Dermis blood vessel endothelial cell (primary cell): ENCODE measurements around the gene GHRHR. TPM values are rescaled to one million over a fixed set of nuclear protein-coding genes. Genes with fewer than 3 reads are reported as not detected.

Experiments
- DNase-seq: peaks from one replicate; pipeline ENCODE4 v3.0.0; 2010
- total RNA-seq: library from RNA; depleted of rRNA; stranded (reverse); fragments of >200 nt; gene quantifications from 2 replicates; pipeline ENCODE4 v1.2.3, GENCODE V29; 2014

Gene GHRHR
- total RNA-seq, 1 donor from 2014 or later: not detected

DNA sequence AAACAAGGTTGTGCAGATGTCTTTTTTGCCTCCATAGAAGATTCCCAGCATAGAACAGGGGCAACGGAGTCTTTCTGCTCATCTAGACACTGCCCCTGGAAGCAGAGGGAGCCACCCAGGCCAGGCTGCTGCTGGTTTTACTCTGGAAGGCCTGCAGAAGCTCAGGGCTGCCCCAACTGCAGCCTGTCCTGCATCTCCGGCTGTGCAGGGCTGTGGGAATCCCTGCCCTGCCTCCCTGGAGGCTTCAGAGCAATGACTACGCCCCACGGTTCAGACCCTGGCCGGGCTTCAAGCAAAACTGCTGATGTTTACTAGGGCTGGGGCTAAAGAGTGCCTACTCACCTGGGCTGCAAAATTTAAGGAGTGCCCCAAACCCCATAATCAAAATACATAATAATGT, 43.9 kb downstream of the GHRHR start:
- DNase-seq: no peak

GRCh38 chr7:31014826-31015225, 51.1 kb downstream of the GHRHR start:
- no peak for DNase-seq

GRCh38 chr7:31017032-31017675, 53.4 kb downstream of the GHRHR start:
- DNase-seq: no peak

DNA sequence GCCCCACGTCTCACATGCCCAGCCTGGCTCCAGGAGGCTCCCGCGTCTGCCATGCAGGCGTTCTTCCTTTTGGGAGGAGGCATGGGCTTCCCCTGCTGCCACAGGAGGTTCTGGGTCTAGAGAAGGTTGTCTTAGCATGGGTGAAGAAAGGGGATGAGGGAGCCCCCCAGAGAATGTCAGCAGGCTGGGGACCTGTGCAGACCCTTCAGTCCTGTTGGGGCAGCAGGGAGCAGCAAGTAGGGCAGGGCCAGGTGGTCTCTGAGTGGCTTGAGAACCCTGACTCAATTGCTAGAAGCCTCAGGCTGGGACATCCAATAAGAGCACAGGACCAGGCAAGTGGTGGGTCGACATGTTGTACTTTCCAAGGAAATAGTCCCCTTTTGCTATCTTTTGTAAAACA, 54.0 kb downstream of the GHRHR start:
- DNase-seq: no peak

GRCh38 chr7:31019509-31019908, 55.8 kb downstream of the GHRHR start:
- no peak for DNase-seq

GRCh38 chr7:31020161-31020560, 56.4 kb downstream of the GHRHR start:
- no peak for DNase-seq

- DNase-seq: no peak
Observed at GRCh38 chr7:31020652-31021051, 56.9 kb downstream of the GHRHR start.

DNA sequence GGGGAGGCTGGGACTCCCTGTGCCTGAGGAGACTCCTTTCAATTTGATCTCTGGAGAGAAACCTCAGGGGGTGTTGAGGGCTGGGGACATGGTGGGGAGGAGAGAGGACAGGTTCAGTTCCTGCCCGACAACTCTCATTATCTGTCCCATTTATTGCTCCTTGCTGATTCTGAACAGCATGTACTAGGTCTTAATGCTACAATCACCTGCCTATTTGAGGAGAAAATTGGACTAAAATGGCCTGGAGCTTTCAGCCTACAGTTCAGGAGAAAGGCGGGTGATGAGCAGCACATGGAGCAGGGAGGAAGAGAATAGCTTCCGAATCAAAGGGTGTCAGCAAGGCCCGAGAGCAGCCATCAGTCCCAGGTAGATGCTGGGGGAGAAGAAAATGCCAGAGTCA, 58.4 kb downstream of the GHRHR start:
- no peak for DNase-seq

GRCh38 chr7:31022726-31023125, 59.0 kb downstream of the GHRHR start:
- DNase-seq: no peak

- no peak for DNase-seq
Observed at GRCh38 chr7:31023877-31024276, 60.1 kb downstream of the GHRHR start.

GRCh38 chr7:31027161-31027965, 63.6 kb downstream of the GHRHR start:
- peak; percentile 5 for DNase-seq

GRCh38 chr7:31028006-31028405, 64.3 kb downstream of the GHRHR start:
- no peak for DNase-seq

DNA sequence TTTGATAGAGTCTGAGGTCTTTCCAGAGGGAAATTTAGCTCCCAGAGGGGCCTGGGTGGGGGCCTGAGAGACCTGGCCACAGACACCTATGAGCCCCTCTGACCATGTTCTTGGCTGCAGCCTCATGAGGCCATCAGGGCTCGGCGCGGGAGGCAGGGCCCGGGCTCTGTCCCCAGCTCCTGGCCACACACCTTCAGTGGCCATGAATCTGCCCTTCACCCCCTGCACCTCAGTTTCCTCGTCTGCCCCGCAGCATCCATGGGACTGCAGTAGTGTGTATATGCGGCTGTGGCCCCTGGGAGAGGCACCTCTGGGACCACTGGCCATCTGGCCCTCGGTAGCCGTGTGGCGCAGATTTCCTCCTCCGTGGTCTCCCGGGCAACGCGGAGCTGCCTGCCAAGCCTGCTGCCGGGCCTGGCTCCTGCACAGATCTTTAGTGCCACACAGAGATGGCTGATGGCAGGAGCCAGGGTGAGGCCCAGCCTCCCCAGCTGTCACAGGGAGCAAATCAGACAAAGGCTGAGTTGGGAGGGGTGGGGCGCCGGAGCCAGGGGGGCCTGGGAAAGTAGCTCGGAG, 64.8 kb downstream of the GHRHR start:
- DNase-seq: no peak

Other genes with a start within 250 kb of the GHRHR start
- 0.05 TPM in 1 of 2 replicates, not detected in the other for gene INMT, start 211.8 kb upstream of the GHRHR start, total RNA-seq
- 2.7 and 6.1 TPM in 2 replicates for gene MINDY4, start 192.5 kb upstream of the GHRHR start, total RNA-seq
- gene AQP1, start 52.1 kb upstream of the GHRHR start, total RNA-seq: 9.2 and 147 TPM in 2 replicates
- gene ADCYAP1R1, start 88.4 kb downstream of the GHRHR start, total RNA-seq: not detected in 2 replicates